ENCODE measurements around the gene SMIM10L2A. TPM values are rescaled to one million over a fixed set of nuclear protein-coding genes. Genes with fewer than 3 reads are reported as not detected.
"Not testable (repeated sequence)": the region's sequence is repeated elsewhere in the genome, so short reads cannot be mapped to it uniquely, and the experiment has no call there.

Gene SMIM10L2A
- total RNA-seq, 6 experiments from 2014 or later = not detected

GRCh38 chrX:135396109-135396508, 25.6 kb upstream of the SMIM10L2A start:
- TF ChIP-seq, protein P1, sequence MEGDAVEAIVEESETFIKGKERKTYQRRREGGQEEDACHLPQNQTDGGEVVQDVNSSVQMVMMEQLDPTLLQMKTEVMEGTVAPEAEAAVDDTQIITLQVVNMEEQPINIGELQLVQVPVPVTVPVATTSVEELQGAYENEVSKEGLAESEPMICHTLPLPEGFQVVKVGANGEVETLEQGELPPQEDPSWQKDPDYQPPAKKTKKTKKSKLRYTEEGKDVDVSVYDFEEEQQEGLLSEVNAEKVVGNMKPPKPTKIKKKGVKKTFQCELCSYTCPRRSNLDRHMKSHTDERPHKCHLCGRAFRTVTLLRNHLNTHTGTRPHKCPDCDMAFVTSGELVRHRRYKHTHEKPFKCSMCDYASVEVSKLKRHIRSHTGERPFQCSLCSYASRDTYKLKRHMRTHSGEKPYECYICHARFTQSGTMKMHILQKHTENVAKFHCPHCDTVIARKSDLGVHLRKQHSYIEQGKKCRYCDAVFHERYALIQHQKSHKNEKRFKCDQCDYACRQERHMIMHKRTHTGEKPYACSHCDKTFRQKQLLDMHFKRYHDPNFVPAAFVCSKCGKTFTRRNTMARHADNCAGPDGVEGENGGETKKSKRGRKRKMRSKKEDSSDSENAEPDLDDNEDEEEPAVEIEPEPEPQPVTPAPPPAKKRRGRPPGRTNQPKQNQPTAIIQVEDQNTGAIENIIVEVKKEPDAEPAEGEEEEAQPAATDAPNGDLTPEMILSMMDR (IDR thresholded peaks at IDR 0.05) = no peak
- Mint-ChIP-seq H3K9me3 (no peaks in the 10 kb centered on the region), H3K4me3 (no peak overlapping the region), H3K36me3 (ENCODE audit: low read depth) (no peaks in the 10 kb centered on the region), H3K27me3 (ENCODE audit: insufficient read depth) (peaks cover 2% of the 10 kb centered on the region), H3K27ac (no peak overlapping the region), H3K4me1 (ENCODE audit: low read depth) (no peaks in the 10 kb centered on the region)
- DNase-seq = no peak

- Mint-ChIP-seq H3K27me3 (ENCODE audit: insufficient read depth) (peaks cover 2% of the 10 kb centered on the region), H3K36me3 (ENCODE audit: low read depth) (no peaks in the 10 kb centered on the region), H3K27ac (no peak overlapping the region), H3K4me3 (no peak overlapping the region), H3K4me1 (ENCODE audit: low read depth) (no peaks in the 10 kb centered on the region), H3K9me3 (no peaks in the 10 kb centered on the region)
- no peak for DNase-seq
- TF ChIP-seq, protein P1 (IDR thresholded peaks at IDR 0.05) = no peak
Observed at GRCh38 chrX:135396566-135396965, 25.2 kb upstream of the SMIM10L2A start.

GRCh38 chrX:135397652-135398051, 24.1 kb upstream of the SMIM10L2A start:
- no peak overlapping the region for H3K27ac Mint-ChIP-seq
- H3K4me3 Mint-ChIP-seq = no peak overlapping the region
- peaks cover 2% of the 10 kb centered on the region for H3K27me3 Mint-ChIP-seq (ENCODE audit: insufficient read depth)
- DNase-seq = no peak
- H3K4me1 Mint-ChIP-seq (ENCODE audit: low read depth) = no peaks in the 10 kb centered on the region
- TF ChIP-seq, protein P1 (IDR thresholded peaks at IDR 0.05) = no peak
- no peaks in the 10 kb centered on the region for H3K36me3 Mint-ChIP-seq (ENCODE audit: low read depth)
- no peaks in the 10 kb centered on the region for H3K9me3 Mint-ChIP-seq

GRCh38 chrX:135403374-135403773, 18.4 kb upstream of the SMIM10L2A start:
- no peaks in the 10 kb centered on the region for H3K36me3 Mint-ChIP-seq (ENCODE audit: low read depth)
- no peak overlapping the region for H3K4me3 Mint-ChIP-seq
- no peaks in the 10 kb centered on the region for H3K4me1 Mint-ChIP-seq (ENCODE audit: low read depth)
- H3K9me3 Mint-ChIP-seq = no peaks in the 10 kb centered on the region
- no peak for DNase-seq
- peaks cover 6% of the 10 kb centered on the region; the same call in 1 of the 2 replicates for H3K27me3 Mint-ChIP-seq (ENCODE audit: insufficient read depth)
- TF ChIP-seq, protein P1 (IDR thresholded peaks at IDR 0.05) = no peak
- no peak overlapping the region for H3K27ac Mint-ChIP-seq

DNA sequence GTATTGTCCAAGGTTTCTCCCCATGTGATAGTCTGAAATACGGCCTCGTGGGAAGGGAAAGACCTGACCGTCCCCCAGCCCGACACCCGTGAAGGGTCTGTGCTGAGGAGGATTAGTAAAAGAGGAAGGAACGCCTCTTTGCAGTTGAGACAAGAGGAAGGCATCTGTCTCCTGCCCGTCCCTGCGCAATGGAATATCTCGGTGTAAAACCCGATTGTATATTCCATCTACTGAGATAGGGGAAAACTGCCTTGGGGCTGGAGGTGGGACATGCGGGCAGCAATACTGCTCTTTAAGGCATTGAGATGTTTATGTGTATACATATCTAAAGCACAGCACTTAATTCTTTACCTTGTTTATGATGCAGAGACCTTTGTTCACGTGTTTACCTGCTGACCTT, 15.3 kb upstream of the SMIM10L2A start:
- not testable (repeated sequence) for H3K27me3 Mint-ChIP-seq (ENCODE audit: insufficient read depth); H3K4me1 Mint-ChIP-seq (ENCODE audit: low read depth); H3K9me3 Mint-ChIP-seq; H3K36me3 Mint-ChIP-seq (ENCODE audit: low read depth); H3K27ac Mint-ChIP-seq; DNase-seq; H3K4me3 Mint-ChIP-seq

- Mint-ChIP-seq H3K27ac (no peak overlapping the region), H3K36me3 (ENCODE audit: low read depth) (no peaks in the 10 kb centered on the region), H3K9me3 (no peaks in the 10 kb centered on the region)
Observed at GRCh38 chrX:135408794-135409193, 12.9 kb upstream of the SMIM10L2A start.

More at GRCh38 chrX:135408794-135409193, 12.9 kb upstream of the SMIM10L2A start:
- Mint-ChIP-seq H3K4me1 (ENCODE audit: low read depth) (no peaks in the 10 kb centered on the region), H3K4me3 (no peak overlapping the region), H3K27me3 (ENCODE audit: insufficient read depth) (peaks cover 5% of the 10 kb centered on the region; the same call in 1 of the 2 replicates)
- TF ChIP-seq, protein P1 (IDR thresholded peaks at IDR 0.05) = no peak
- no peak for DNase-seq
